Stimulated activated CD4-positive, alpha-beta T cell treated with anti-CD3 and anti-CD28 coated beads, Interleukin-12 subunit alpha, Interleukin-12 subunit beta, amount 100 ng/mL, for 48 hours (primary cell): ENCODE data around the gene MED17.

Experiments
- DNase-seq, 3 donors: peaks; one replicate each; pipeline ENCODE4 v3.0.0-alpha.2; 2020; ENCODE audit warnings: low read depth in 2 of 3, low spot score in 1 of 3

Gene MED17

DNA sequence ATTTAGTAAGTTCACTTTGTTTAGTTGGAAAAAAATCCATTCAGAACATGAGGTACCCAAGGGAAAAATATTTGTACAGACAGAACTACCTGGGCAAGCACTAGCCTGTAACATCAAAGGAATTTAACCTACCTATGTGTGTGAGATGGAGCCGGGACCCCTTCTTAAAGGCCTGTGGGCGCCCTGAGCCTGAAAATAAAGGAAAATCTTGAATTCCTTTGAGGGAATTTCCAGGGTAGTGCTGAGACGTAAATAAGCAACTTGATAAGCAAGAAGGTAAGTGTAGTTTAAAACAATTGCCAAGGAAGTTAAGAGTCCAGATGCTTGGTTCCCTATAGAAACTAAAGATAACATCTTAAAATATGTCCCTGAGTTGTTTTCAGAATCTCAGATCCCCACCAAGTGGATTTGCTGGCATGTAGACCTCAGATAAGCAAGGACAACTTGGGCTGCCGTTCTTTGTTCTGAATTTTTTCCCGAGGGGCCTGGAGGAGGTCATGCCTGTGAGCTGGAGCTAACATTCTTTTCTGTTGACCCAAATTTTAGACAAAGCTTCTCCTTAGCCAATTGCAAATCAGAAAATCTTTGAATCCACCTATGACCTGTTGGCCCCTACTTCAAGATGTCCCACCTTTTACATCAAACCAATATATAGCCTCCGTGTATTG, 31.0 kb downstream of the MED17 start:
- no peak for DNase-seq

DNA sequence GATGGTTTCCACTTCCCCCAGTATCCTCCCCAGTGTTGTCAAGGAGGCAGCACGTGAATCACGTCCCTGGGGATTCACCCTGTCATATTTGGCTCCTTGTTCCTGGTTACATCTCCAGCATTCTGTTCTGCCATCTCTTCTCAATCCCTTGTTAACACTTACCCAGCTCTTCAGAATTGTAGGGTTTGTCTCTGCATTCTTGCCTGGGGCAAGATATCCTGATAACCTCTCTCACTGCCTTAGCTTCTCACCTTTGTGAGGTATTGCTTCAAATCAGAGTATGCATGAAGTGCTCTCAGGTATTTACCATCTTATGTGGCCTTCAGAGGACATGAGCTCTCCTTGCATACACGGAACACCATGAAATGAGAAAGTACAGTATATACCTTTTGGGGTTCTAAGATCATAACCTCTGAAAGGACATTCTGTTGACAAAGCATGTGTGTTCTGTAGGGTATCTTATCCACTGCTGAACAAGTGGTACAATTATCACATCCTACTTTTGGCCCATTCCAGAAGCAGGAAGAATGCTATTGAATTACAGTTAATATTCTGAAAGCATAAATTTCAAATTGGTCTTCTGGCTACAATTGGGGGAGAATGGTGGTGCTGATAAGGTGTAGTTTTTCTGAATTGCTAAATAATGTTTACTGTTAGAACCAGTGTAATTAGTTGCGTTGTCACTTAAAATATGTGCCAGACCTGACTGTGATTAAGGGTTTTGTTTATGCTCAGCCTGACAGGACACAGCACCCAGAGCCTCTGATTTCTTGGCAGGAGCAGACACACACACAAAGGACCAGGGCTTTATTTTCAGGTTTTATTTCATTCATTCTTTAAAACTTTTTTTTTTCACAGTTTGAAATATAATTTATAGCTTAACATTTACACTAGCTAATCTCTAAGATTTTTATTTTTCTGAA, 33.6 kb downstream of the MED17 start:
- no peak for DNase-seq

GRCh38 chr11:93819966-93820695, 36.0 kb downstream of the MED17 start:
- DNase-seq: no peak

DNA sequence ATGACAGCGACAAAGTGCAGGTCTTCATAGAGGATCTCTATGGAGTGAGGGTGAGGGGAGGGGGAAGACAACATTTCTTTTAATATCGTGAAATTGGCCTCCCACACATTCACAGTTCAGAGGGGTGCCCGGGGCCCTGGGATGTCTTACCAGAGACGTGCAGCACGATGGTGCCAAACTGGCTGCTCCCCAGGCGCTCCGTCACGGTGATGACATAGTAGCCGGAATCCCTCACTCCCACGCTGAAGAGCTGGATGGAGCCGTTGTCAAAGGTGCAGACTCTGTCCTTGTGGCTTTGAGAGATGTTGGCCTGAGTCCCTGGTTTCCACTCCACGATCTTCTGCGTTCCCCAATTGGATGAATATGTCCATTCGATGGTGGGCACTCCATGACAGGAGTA, 36.8 kb downstream of the MED17 start:
- no peak for DNase-seq

DNA sequence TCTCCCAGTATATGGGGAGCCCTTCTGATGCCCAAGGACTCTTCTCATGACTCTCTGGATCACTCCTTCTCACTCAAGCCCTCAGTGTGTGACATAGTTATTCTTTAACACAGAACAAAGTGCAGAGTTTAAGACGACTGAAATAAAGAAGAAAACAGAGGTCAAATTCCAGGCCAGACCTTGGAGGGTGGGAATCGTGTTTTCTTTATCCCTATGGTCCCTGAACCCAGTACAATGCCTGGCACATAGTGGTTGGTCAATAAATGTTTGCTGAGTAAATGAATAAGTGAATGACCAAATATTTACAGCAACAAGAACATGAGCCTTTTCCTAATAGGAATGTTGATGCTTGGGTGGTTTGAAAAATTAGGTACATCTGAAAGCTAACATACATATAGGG, 37.5 kb downstream of the MED17 start:
- no peak for DNase-seq

- DNase-seq: no peak
These were observed 38.3 kb downstream of the MED17 start for GRCh38 chr11:93822359-93822758.

DNA sequence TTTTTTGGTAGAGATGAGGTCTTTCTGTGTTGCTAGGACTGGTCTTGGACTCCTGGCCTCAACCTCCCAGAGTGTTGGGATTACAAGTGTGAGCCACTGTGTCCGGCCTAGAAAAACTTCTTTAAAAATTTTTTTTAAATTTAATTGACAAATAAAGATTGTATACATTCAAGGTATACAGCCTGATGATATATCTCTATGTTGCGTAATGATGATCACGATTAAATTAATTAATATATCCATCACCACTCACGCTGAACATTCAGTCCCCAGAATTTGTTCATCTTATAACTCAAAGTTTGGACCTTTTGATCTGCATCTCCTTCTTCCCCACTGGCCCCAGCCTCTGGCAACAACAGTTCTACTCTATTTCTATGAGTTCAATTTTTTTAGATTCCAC, 39.1 kb downstream of the MED17 start:
- DNase-seq: no peak

DNA sequence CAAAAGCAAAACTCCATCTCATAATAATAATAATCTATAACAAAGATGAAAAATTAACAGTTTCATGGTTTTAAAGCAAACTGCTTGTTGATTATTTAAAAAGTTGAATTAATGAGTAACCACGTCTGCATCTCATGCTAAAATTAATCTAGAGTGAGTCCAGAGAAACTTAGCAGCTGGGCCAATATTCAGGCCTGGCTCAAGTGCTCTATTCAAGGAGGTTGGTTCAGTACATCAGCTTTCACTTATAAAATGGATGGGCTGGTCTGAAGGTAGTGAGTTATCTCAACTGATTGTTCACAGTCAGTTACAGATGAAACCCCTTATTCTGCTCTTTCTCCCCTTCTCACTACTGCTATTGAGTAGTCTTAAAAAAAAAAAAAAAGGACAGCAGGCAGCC, 43.3 kb downstream of the MED17 start:
- no peak for DNase-seq

DNA sequence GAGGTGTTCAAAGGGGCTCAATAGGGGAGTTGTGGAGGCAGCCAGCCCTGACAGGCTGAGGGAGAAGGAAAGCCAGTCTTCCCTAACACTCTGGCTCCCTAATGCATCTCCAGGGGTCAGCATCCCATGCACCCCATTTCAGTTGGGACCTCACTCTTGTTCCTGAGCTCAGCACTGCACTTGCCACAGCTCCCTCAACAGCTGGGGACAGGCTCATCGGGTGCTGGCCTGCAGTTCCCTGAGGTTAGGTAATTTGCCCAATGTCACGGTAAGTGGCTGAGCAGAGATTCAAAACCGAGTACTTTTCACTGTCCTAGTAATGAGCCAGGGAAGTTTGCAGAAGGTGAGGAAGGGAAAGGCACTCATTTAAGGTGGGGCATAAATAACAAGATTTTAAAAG, 45.5 kb downstream of the MED17 start:
- DNase-seq: no peak

GRCh38 chr11:93831343-93832127, 47.5 kb downstream of the MED17 start:
- no peak for DNase-seq

- DNase-seq: no peak
These were observed 48.7 kb downstream of the MED17 start for GRCh38 chr11:93832780-93833179.

GRCh38 chr11:93838967-93839366, 54.9 kb downstream of the MED17 start:
- no peak for DNase-seq

DNA sequence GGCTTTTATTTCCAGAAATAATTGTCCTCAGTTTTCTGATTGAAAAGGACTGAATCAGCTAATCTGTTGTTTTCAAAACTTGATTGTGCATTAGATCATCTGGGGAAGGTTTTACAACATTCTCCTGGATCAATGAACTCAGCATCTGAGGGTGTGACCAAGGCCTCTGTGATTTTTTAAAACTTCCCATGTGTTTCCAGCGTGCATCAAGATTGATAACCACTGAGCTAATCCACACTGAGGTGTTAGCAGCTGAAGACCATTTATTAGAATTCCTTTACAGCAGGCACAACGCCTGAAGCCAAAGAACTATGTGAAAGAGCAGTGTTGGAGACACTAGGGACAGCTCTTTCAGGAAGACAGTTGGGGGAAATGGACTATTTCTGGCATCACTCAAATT, 56.1 kb downstream of the MED17 start:
- no peak for DNase-seq

- DNase-seq: no peak
These were observed 56.9 kb downstream of the MED17 start for GRCh38 chr11:93840981-93841380.

DNA sequence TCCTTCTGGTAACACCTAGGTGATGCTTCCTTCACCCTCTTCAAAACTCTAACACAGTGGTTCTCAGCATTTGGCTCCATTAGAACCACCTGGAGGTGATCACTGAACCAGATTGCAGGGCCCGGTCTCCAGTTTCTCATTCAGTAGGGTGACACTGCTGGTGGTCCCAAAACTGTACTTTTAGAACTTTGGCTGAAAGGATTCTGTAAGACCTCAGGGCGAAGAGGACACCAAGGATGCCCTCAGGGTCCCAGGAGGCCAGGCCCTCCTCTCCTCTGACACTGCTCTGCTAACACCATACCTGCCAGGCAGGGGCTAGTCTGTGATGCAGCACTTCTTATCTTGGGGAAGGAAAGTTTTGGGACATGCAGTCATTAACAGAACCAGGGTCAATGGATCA, 57.4 kb downstream of the MED17 start:
- no peak for DNase-seq

GRCh38 chr11:93842034-93842433, 58.0 kb downstream of the MED17 start:
- no peak for DNase-seq

DNA sequence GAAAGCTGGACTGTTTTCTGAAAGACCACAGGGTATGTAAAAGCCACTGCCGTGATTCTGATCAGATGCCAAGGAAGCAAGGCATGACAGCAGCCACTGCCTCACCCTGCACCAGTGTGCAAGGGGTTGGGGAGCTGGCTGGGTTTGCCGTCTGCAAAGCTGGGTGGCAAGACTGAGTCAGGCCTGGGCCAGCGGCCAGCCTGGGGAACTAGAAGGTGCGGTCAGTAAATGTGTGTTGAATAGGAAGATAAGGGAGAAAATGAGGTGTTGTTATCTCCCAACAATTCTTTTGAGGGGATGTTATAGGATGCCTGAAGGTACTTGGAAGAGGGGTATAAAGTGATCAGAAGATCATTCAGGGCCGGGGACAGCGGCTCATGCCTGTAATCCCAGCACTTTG, 58.4 kb downstream of the MED17 start:
- DNase-seq: no peak

DNA sequence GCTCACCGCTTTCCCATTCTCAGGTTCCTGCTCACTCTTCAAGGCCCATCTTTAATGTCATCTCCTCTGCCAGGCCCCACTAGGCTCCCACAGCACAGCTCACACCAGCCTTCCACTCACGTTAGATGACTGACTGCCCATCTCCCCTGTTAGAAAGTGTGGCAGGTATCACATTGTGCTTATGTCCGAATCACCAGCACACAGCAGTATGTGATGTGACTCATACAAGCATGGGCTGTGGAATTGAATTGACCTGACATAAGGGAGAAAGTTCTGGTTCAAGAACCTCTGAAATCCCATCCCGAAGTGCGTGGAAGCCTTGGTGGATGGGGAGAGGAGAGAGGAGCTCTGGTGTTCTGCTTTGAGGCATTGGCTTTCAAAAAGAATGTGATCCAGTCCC, 59.8 kb downstream of the MED17 start:
- no peak for DNase-seq

DNA sequence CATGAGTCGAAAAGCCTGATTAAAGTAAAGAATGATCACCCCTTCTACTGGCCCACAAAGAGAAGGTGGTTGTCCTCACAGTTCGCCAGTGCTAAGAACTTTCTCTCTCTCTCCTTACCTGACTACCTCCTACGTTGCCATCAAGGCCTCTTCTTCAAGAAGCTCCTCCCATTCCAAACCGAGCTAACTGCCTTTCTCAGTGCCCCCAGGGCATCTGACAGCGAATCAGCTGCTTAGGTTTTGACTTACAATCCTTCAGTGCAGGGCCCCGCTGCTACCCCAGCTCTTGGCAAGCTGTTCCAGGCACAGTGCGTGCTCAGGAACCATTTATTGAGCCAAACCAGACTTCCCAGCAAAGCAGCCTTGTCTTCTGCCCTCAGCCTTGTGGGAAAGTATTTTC, 60.5 kb downstream of the MED17 start:
- DNase-seq: no peak

- no peak for DNase-seq
These were observed 61.4 kb downstream of the MED17 start for GRCh38 chr11:93845181-93846092.
